GM19193 (cell line): Measurements from ENCODE around the gene OLA1.

Experiments
- POLR2A ChIP-seq: IDR thresholded peaks from 4 replicates; pipeline ENCODE4 v1.6.1; 2011; ENCODE audit not compliant: insufficient read depth, insufficient read length; ENCODE audit errors: extremely low read depth

OLA1 gene

GRCh38 chr2:174121612-174122011 is 126.7 kb downstream of the OLA1 start:
- no peak for TF ChIP-seq POLR2A

GRCh38 chr2:174121175-174121574 is 127.2 kb downstream of the OLA1 start:
- no peak for TF ChIP-seq POLR2A

GRCh38 chr2:174120346-174120745 is 128.0 kb downstream of the OLA1 start:
- no peak for TF ChIP-seq POLR2A

- no peak for TF ChIP-seq POLR2A
Measured at GRCh38 chr2:174117951-174118930, 130.1 kb downstream of the OLA1 start.

GRCh38 chr2:174112073-174112472 is 136.3 kb downstream of the OLA1 start:
- no peak for TF ChIP-seq POLR2A

- TF ChIP-seq POLR2A = no peak
Measured at GRCh38 chr2:174108579-174108978, 139.8 kb downstream of the OLA1 start.

- no peak for TF ChIP-seq POLR2A
Measured at GRCh38 chr2:174106736-174107135, 141.6 kb downstream of the OLA1 start.

GRCh38 chr2:174094542-174094941 is 153.8 kb downstream of the OLA1 start:
- no peak for TF ChIP-seq POLR2A

GRCh38 chr2:174090476-174090875 is 157.9 kb downstream of the OLA1 start:
- no peak for TF ChIP-seq POLR2A

GRCh38 chr2:174088706-174089460 is 159.4 kb downstream of the OLA1 start:
- TF ChIP-seq POLR2A = no peak

- TF ChIP-seq POLR2A = no peak
Measured at GRCh38 chr2:174086708-174087107, 161.6 kb downstream of the OLA1 start.

- no peak for TF ChIP-seq POLR2A
Measured at GRCh38 chr2:174085781-174086180, 162.6 kb downstream of the OLA1 start.

GRCh38 chr2:174083843-174084458 is 164.4 kb downstream of the OLA1 start:
- no peak for TF ChIP-seq POLR2A

GRCh38 chr2:174080672-174081121 is 167.6 kb downstream of the OLA1 start:
- no peak for TF ChIP-seq POLR2A

- no peak for TF ChIP-seq POLR2A
Measured at GRCh38 chr2:174078275-174078674, 170.1 kb downstream of the OLA1 start.

- no peak for TF ChIP-seq POLR2A
Measured at GRCh38 chr2:174076975-174077374, 171.4 kb downstream of the OLA1 start.

- TF ChIP-seq POLR2A = no peak
Measured at GRCh38 chr2:174076040-174076439, 172.3 kb downstream of the OLA1 start.
